Loucy (cell line): ENCODE data around the gene RGL4.

Source experiments
- H2AFZ ChIP-seq: fragments of 200-600 bp; sonication (generic); 2 replicates; pipeline ENCODE4 v1.6.0; 2016; ENCODE audit warnings: antibody characterized with exemption, mild to moderate bottlenecking, low read length, moderate library complexity
- H3F3A ChIP-seq: fragments of 200-600 bp; 2 replicates; pipeline ENCODE4 v1.6.0; 2016; ENCODE audit warnings: antibody characterized with exemption, low read depth, mild to moderate bottlenecking
- H3K27me3 ChIP-seq: fragments of 200-600 bp; sonication (generic); 2 replicates; pipeline ENCODE4 v1.6.1; 2014; ENCODE audit warnings: low read length, mild to moderate bottlenecking; ENCODE audit not compliant: insufficient read depth, poor library complexity, severe bottlenecking
- H3K36me3 ChIP-seq: fragments of 200-600 bp; sonication (generic); 2 replicates; pipeline ENCODE4 v1.6.1; 2016; ENCODE audit warnings: low read length; ENCODE audit not compliant: insufficient read depth
- H3K4me1 ChIP-seq: fragments of 200-600 bp; sonication (generic); 2 replicates; pipeline ENCODE4 v1.5.1; 2014; ENCODE audit warnings: low read length, mild to moderate bottlenecking; ENCODE audit not compliant: insufficient read depth, poor library complexity, severe bottlenecking
- H3K4me2 ChIP-seq: fragments of 200-600 bp; sonication (generic); 2 replicates; pipeline ENCODE4 v1.6.0; 2014; ENCODE audit warnings: antibody characterized with exemption, low read length, low read depth, mild to moderate bottlenecking; ENCODE audit not compliant: poor library complexity, severe bottlenecking
- H3K4me3 ChIP-seq: fragments of 200-600 bp; sonication (generic); 2 replicates; pipeline ENCODE4 v1.5.1; 2014; ENCODE audit warnings: low read length, mild to moderate bottlenecking, mixed read lengths; ENCODE audit not compliant: poor library complexity, severe bottlenecking
- H3K79me2 ChIP-seq: fragments of 200-600 bp; sonication (generic); 2 replicates; pipeline ENCODE4 v1.6.1; 2014; ENCODE audit warnings: low read length; ENCODE audit not compliant: insufficient read depth
- H3K9ac ChIP-seq: fragments of 200-600 bp; sonication (generic); 2 replicates; pipeline ENCODE4 v1.6.0; 2014; ENCODE audit warnings: mild to moderate bottlenecking, low read depth, low read length, moderate library complexity; ENCODE audit not compliant: poor library complexity, severe bottlenecking
- H3K9me2 ChIP-seq: fragments of 200-600 bp; sonication (generic); replicated peaks from 2 replicates; pipeline ENCODE4 v1.6.1; 2016; ENCODE audit warnings: low read depth, low read length, mixed read lengths
- H3K9me3 ChIP-seq: fragments of 200-600 bp; sonication (generic); 2 replicates; pipeline ENCODE4 v1.6.1; 2014; ENCODE audit warnings: mild to moderate bottlenecking, antibody characterized with exemption, low read length, low read depth; ENCODE audit not compliant: insufficient read depth
- H4K20me1 ChIP-seq: fragments of 200-600 bp; sonication (generic); 2 replicates; pipeline ENCODE4 v1.6.0; 2014; ENCODE audit warnings: antibody characterized with exemption, low read length, mild to moderate bottlenecking; ENCODE audit not compliant: insufficient read depth, poor library complexity, severe bottlenecking
- EZH2phosphoT487 ChIP-seq: fragments of 200-600 bp; IDR thresholded peaks from 2 replicates; pipeline ENCODE4 v1.6.1; 2018; ENCODE audit warnings: antibody characterized with exemption, mild to moderate bottlenecking, moderate library complexity, borderline replicate concordance
- TF ChIP-seq, protein P1 (sequence below): fragments of 200-600 bp; sonication (generic); conservative IDR thresholded peaks from 2 replicates; pipeline ENCODE4 v1.5.1; 2014; ENCODE audit warnings: mild to moderate bottlenecking, antibody characterized with exemption, low read length

Gene RGL4

DNA sequence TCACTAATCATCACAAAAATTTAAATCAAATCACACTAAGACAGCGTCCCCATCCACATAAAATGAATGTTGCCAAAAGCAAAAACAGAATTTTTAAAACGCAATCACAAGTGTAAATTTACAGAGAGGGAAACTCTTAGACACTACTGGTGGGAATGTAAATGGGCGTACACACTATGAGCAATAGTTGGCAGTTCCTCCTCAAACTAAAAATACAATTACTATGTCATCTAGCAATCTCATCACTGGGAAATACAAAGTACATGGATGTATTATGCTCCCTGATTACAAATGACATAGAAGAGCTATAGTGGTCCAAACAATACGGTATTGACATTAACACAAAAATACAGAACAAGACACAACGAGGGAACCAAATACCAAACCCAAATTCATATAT is 8.7 kb upstream of the RGL4 start:
- Histone ChIP-seq H3K27me3 (no peaks in the 10 kb centered on the region), H3K4me1 (no peaks in the 10 kb centered on the region), H2AFZ (no peak overlapping the region), H3K79me2 (no peaks in the 10 kb centered on the region), H3K9me2 (no peaks in the 10 kb centered on the region), H3K36me3 (peaks cover 3% of the 10 kb centered on the region; the same call in 1 of the 2 replicates), H3F3A (no peaks in the 10 kb centered on the region), H3K9ac (no peak overlapping the region), H3K4me2 (no peak overlapping the region), H3K4me3 (no peak overlapping the region), H4K20me1 (no peaks in the 10 kb centered on the region), H3K9me3 (no peaks in the 10 kb centered on the region)
- TF ChIP-seq, protein P1, sequence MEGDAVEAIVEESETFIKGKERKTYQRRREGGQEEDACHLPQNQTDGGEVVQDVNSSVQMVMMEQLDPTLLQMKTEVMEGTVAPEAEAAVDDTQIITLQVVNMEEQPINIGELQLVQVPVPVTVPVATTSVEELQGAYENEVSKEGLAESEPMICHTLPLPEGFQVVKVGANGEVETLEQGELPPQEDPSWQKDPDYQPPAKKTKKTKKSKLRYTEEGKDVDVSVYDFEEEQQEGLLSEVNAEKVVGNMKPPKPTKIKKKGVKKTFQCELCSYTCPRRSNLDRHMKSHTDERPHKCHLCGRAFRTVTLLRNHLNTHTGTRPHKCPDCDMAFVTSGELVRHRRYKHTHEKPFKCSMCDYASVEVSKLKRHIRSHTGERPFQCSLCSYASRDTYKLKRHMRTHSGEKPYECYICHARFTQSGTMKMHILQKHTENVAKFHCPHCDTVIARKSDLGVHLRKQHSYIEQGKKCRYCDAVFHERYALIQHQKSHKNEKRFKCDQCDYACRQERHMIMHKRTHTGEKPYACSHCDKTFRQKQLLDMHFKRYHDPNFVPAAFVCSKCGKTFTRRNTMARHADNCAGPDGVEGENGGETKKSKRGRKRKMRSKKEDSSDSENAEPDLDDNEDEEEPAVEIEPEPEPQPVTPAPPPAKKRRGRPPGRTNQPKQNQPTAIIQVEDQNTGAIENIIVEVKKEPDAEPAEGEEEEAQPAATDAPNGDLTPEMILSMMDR = no peak

DNA sequence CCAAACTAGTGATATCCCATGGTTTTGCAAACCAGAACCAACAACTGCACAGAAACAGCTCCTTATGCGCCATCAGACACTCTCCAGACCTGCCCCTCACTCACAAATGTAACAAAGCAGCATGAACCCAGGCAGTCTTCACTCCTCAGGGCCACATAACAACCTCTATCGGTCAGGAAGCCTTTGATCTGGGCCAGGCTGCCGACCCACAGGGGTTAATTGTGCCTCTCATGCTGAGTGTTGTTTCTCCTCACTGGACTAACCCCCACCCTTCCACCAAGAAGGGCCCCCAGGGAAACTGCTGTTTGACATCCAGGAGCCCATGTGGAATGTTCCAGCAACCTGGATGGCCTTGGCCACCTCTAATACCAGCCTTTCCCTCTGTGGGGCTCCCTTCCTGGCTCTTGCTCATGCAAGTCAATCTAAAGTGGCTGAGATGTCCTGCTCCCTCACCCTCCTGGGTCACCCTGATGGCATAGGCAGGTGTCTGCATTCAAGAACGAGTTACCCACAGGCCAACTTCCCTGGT is 7.9 kb upstream of the RGL4 start:
- no peak for TF ChIP-seq EZH2phosphoT487
- TF ChIP-seq, protein P1 = no peak
- H4K20me1 ChIP-seq = no peaks in the 10 kb centered on the region
- H3K36me3 ChIP-seq = peaks cover 3% of the 10 kb centered on the region; the same call in 1 of the 2 replicates
- no peaks in the 10 kb centered on the region for H3K27me3 ChIP-seq
- H3K9me3 ChIP-seq = no peaks in the 10 kb centered on the region
- H3K9me2 ChIP-seq = no peaks in the 10 kb centered on the region
- H3K4me3 ChIP-seq = no peak overlapping the region
- no peaks in the 10 kb centered on the region for H3F3A ChIP-seq
- no peak overlapping the region for H3K4me2 ChIP-seq
- no peaks in the 10 kb centered on the region for H3K79me2 ChIP-seq
- H2AFZ ChIP-seq = no peak overlapping the region
- H3K9ac ChIP-seq = no peak overlapping the region
- H3K4me1 ChIP-seq = no peaks in the 10 kb centered on the region

DNA sequence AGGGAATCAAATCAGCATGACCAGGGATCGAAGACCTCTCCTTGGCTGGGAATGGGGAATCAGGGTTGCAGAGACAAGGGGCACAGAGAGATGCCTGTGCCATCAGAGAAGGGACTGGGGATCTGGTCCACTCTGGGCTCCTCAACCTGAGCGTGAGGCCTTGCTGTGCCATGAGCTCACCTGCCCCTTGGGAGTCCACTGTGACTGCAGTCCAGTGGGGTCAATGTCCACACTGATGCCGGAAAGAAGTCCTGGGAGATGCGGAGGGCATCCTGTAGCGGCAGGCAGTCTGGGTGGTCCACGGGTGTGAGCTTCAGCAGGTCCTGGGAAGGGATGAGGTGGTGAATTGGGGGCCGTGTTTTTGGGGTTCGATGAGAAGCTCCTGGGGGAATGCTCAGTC is 7.3 kb upstream of the RGL4 start:
- no peak overlapping the region for H3K4me2 ChIP-seq
- H3F3A ChIP-seq = no peaks in the 10 kb centered on the region
- H3K9me2 ChIP-seq = no peaks in the 10 kb centered on the region
- no peaks in the 10 kb centered on the region for H3K27me3 ChIP-seq
- H3K4me3 ChIP-seq = no peak overlapping the region
- no peaks in the 10 kb centered on the region for H3K9me3 ChIP-seq
- no peak for TF ChIP-seq EZH2phosphoT487
- TF ChIP-seq, protein P1 = no peak
- H4K20me1 ChIP-seq = no peaks in the 10 kb centered on the region
- H3K4me1 ChIP-seq = no peaks in the 10 kb centered on the region
- no peaks in the 10 kb centered on the region for H3K79me2 ChIP-seq
- H2AFZ ChIP-seq = no peak overlapping the region
- no peak overlapping the region for H3K9ac ChIP-seq
- peaks cover 3% of the 10 kb centered on the region; the same call in 1 of the 2 replicates for H3K36me3 ChIP-seq
